Endothelial cell of umbilical vein (primary cell): ENCODE results near the gene TCF20. TPM values are rescaled to one million over a fixed set of nuclear protein-coding genes. Genes with fewer than 3 reads are reported as not detected.
A peak's percentile ranks its signal among the peaks of the same experiment; 100 is the strongest.

ENCODE experiments used
- BruUV-seq: library from RNA; stranded (reverse); fragments of 400-500 nt; replicated peaks from 2 replicates; lab custom pipeline; 2021; lab: Mats Ljungman, UMichigan
- CTCF ChIA-PET: fragments of 300-600, 350-600 bp; sonication (Branson Sonifier 250); formaldehyde crosslinking; loops from one replicate; lab custom pipeline; 2021; ENCODE audit warnings: antibody characterized with exemption, inconsistent platforms; lab: Charles Lee
- POLR2A ChIA-PET: fragments of 300-600, 350-600 bp; sonication (Branson Sonifier 250); formaldehyde crosslinking; loops from one replicate; lab custom pipeline; 2021; ENCODE audit warnings: antibody characterized with exemption, inconsistent platforms; lab: Charles Lee
- DNase-seq: peaks from one replicate; pipeline ENCODE4 v3.0.0-alpha.2; 2011; ENCODE audit warnings: low read depth, low spot score
- FAIRE-seq: peaks from 2 replicates; lab custom pipeline; 2011; peaks lifted over from hg19 to GRCh38; lab: Jason Lieb, UNC
- H2AFZ ChIP-seq: 2 replicates; pipeline ENCODE4 v1.6.0; 2012; ENCODE audit warnings: low read depth, low read length, control low read depth, inconsistent platforms
- H3K27ac ChIP-seq: 2 replicates; pipeline ENCODE4 v1.5.1; 2011; ENCODE audit warnings: low read depth, mild to moderate bottlenecking, control low read depth, low read length, moderate library complexity; ENCODE audit not compliant: insufficient read depth
- H3K27me3 ChIP-seq, 2 experiments: 2 replicates each; pipeline versions ENCODE4 v1.6.0 to v1.6.1; 2011; ENCODE audit warnings: low read length in 2 of 2, mixed read lengths in 1 of 2; ENCODE audit not compliant: control insufficient read depth in 2 of 2, insufficient read depth in 2 of 2
- H3K36me3 ChIP-seq, 2 experiments: 2 replicates in 1 of 2; 3 replicates in 1 of 2; pipeline ENCODE4 v1.5.1; 2011; ENCODE audit warnings: low read length in 2 of 2, mild to moderate bottlenecking in 1 of 2, moderate library complexity in 1 of 2; ENCODE audit not compliant: control insufficient read depth in 2 of 2, insufficient read depth in 2 of 2; ENCODE audit errors: extremely low read depth in 1 of 2
- H3K4me1 ChIP-seq: 3 replicates; pipeline ENCODE4 v1.5.1; 2011; ENCODE audit warnings: mild to moderate bottlenecking, low read length; ENCODE audit not compliant: control insufficient read depth, insufficient read depth; ENCODE audit errors: extremely low read depth
- H3K4me2 ChIP-seq: 2 replicates; pipeline ENCODE4 v1.6.1; 2011; ENCODE audit warnings: low read length, control low read depth, mixed read lengths; ENCODE audit not compliant: insufficient read depth
- H3K4me3 ChIP-seq, 3 experiments: fragments of 200-600 bp in 1 of 3; sonication (generic), shearing (Covaris generic) in 1 of 3; replicated peaks in 1 of 3; 2 replicates each; pipeline ENCODE4 v1.5.1; 2011 to 2016; ENCODE audit warnings: control low read depth in 3 of 3, low read length in 3 of 3, mild to moderate bottlenecking in 2 of 3, inconsistent platforms in 1 of 3, low read depth in 1 of 3, moderate library complexity in 1 of 3; ENCODE audit not compliant: insufficient read depth in 1 of 3
- H3K79me2 ChIP-seq: 2 replicates; pipeline ENCODE4 v1.6.0; 2012; ENCODE audit warnings: low read length, inconsistent platforms; ENCODE audit not compliant: control insufficient read depth, insufficient read depth
- H3K9ac ChIP-seq: replicated peaks from 2 replicates; pipeline ENCODE3; 2011; ENCODE audit warnings: low read length, control low read depth; ENCODE audit not compliant: insufficient read depth; ENCODE audit errors: extremely low read depth
- H3K9me1 ChIP-seq: replicated peaks from 3 replicates; pipeline ENCODE4 v1.6.0; 2011; ENCODE audit warnings: mild to moderate bottlenecking, low read length; ENCODE audit not compliant: control insufficient read depth, insufficient read depth; ENCODE audit errors: extremely low read depth
- H3K9me3 ChIP-seq: replicated peaks from 2 replicates; pipeline ENCODE4 v1.5.1; 2012; ENCODE audit warnings: low read length, inconsistent platforms; ENCODE audit not compliant: control insufficient read depth, insufficient read depth
- H4K20me1 ChIP-seq: replicated peaks from 2 replicates; pipeline ENCODE3; 2011; ENCODE audit warnings: mild to moderate bottlenecking, low read length; ENCODE audit not compliant: control insufficient read depth, insufficient read depth; ENCODE audit errors: extremely low read depth
- EZH2 ChIP-seq: IDR thresholded peaks from 2 replicates; pipeline ENCODE4 v1.6.1; 2012; ENCODE audit warnings: borderline replicate concordance, low read depth, mild to moderate bottlenecking, moderate library complexity, low read length, inconsistent platforms; ENCODE audit not compliant: severe bottlenecking
- FOS ChIP-seq: IDR thresholded peaks from 2 replicates; pipeline ENCODE4 v1.6.1; 2011; ENCODE audit warnings: mild to moderate bottlenecking, low read length, moderate library complexity, borderline replicate concordance; ENCODE audit not compliant: insufficient read depth
- GATA2 ChIP-seq: IDR thresholded peaks from 2 replicates; pipeline ENCODE4 v1.7.0; 2011; ENCODE audit warnings: low read depth, mild to moderate bottlenecking, moderate library complexity, mixed read lengths, low read length; ENCODE audit not compliant: insufficient read length, insufficient read depth
- JUN ChIP-seq: IDR thresholded peaks from 2 replicates; pipeline ENCODE4 v1.6.1; 2011; ENCODE audit warnings: borderline replicate concordance, low read depth; ENCODE audit not compliant: insufficient read length, insufficient read depth
- MYC ChIP-seq: IDR thresholded peaks from one replicate; pipeline ENCODE4 v1.6.1; 2011; ENCODE audit warnings: mild to moderate bottlenecking, low read depth, low read length
- POLR2A ChIP-seq: IDR thresholded peaks from 2 replicates; pipeline ENCODE4 v1.6.1; 2012; ENCODE audit warnings: low read depth, mild to moderate bottlenecking, control low read depth, low read length
- POLR2AphosphoS5 ChIP-seq: IDR thresholded peaks from 2 replicates; pipeline ENCODE4 v1.6.1; 2012; ENCODE audit warnings: low read depth, mild to moderate bottlenecking, control low read depth, low read length, moderate library complexity; ENCODE audit not compliant: insufficient read depth
- dilution Hi-C: fragments of 300-500 bp; cut with MboI; formaldehyde crosslinking; loops from one replicate; pipeline ENCODE4 v1.15.0; 2019; ENCODE audit warnings: low sequenced_read_pairs; ENCODE audit not compliant: extremely low pct_ligation_motif_present
- intact Hi-C: fragments of 100-400 bp; cut with micrococcal nuclease; formaldehyde crosslinking; loops from one replicate; pipeline ENCODE4 v1.10.0; 2022
- polyA plus RNA-seq, 4 experiments: library from polyadenylated mRNA; depleted of rRNA in 3 of 4; stranded (reverse) in 3 of 4; unstranded in 1 of 4; fragments of >200 nt; gene quantifications; 2 replicates each; pipeline versions ENCODE4 v1.2.1 to v1.2.3, GENCODE V29; 2011 to 2012; ENCODE audit warnings: missing spikeins in 1 of 4
- total RNA-seq: library from RNA; stranded (reverse); gene quantifications from 2 replicates; pipeline ENCODE4 v1.2.3, GENCODE V29; 2021
- TF ChIP-seq, protein P1 (sequence below), 2 donors: IDR thresholded peaks; 1 replicate in 1 of 2; 2 replicates in 1 of 2; pipeline ENCODE4 v1.5.1; 2011; ENCODE audit warnings: low read length in 2 of 2, mild to moderate bottlenecking in 2 of 2, moderate library complexity in 2 of 2, control low read depth in 1 of 2, inconsistent platforms in 1 of 2, low read depth in 1 of 2; ENCODE audit not compliant: insufficient read depth in 1 of 2; ENCODE audit errors: extremely low read depth in 1 of 2
- TF ChIP-seq, protein P2 (sequence below): IDR thresholded peaks from 2 replicates; pipeline ENCODE4 v1.6.1; 2011; ENCODE audit not compliant: insufficient read depth, insufficient read length

Gene TCF20
- total and polyA plus RNA-seq, 2 donors (not counting 3 experiments of a cell fraction or from before 2014, with no cell fraction given): 11.2 to 36.7 TPM

DNA sequence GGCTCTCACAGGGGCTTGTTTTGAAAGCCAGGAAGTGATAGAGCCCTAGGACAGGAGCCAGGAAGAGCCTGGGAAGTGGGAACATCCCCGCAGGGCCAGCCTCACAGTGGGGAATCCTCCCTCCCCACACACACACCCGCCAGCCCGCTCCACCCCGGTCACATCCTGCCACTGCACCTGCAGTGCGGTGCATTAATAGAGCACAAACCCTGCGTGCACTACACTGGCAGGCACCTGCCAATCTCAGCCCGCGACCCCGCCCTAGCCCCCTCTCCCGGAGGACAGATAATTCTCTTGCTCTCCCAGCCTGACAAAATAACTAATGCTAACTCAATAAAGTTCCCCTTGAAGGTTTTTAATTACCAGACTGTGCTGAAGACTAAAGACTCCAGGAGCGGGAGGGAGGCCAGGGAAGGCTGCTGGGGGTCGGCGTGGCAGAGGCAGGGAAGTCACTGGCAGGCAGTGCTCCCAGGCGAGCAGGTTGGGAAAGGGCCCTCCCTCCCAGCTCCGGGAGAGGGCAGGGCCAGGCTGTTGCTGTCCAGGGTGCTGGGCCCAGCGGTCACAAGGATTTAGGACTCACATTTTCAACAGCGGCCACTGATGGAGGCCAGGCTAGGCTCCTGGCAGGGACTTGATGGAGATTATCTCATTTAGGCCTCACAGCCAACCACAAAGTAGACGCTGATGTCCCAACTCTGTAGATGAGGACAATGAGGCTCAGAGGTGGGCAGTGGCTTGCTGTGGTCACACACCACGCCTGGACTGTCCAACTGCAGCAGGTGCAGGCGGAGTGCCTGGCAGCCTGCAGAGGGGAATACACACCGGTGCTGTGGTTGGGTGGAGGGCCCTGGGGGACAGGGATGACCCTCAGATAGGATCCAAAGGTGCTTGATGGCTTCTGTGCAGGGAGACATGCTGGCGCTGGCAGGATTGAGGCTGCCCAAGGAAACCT is 23.9 kb upstream of the TCF20 start:
- no peaks in the 10 kb centered on the region for H3K79me2 ChIP-seq
- H3K27ac ChIP-seq: no peak overlapping the region
- no peaks in the 10 kb centered on the region for H4K20me1 ChIP-seq
- no peak overlapping the region for H3K4me3 ChIP-seq
- H3K36me3 ChIP-seq: no peaks in the 10 kb centered on the region
- no peaks in the 10 kb centered on the region for H3K4me1 ChIP-seq
- TF ChIP-seq, protein P1, sequence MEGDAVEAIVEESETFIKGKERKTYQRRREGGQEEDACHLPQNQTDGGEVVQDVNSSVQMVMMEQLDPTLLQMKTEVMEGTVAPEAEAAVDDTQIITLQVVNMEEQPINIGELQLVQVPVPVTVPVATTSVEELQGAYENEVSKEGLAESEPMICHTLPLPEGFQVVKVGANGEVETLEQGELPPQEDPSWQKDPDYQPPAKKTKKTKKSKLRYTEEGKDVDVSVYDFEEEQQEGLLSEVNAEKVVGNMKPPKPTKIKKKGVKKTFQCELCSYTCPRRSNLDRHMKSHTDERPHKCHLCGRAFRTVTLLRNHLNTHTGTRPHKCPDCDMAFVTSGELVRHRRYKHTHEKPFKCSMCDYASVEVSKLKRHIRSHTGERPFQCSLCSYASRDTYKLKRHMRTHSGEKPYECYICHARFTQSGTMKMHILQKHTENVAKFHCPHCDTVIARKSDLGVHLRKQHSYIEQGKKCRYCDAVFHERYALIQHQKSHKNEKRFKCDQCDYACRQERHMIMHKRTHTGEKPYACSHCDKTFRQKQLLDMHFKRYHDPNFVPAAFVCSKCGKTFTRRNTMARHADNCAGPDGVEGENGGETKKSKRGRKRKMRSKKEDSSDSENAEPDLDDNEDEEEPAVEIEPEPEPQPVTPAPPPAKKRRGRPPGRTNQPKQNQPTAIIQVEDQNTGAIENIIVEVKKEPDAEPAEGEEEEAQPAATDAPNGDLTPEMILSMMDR (IDR thresholded peaks at IDR 0.05; ENCODE audit: extremely low read depth in 1 of 2, insufficient read depth in 1 of 2, low read depth in 1 of 2, low read length in 2 of 2): no peak
- TF ChIP-seq EZH2 (no peak), FOS (no peak), MYC (no peak), POLR2AphosphoS5 (no peak), JUN (no peak), GATA2 (no peak), POLR2A (no peak)
- TF ChIP-seq, protein P2, sequence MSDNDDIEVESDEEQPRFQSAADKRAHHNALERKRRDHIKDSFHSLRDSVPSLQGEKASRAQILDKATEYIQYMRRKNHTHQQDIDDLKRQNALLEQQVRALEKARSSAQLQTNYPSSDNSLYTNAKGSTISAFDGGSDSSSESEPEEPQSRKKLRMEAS: no peak
- BruUV-seq: no TSS peak
- no peak overlapping the region for H3K9ac ChIP-seq
- DNase-seq: peak; percentile 34
- POLR2A ChIA-PET: no interaction called here
- dilution Hi-C loops: no loop called here
- peak; percentile 46 for FAIRE-seq
- CTCF ChIA-PET: no interaction called here
- H2AFZ ChIP-seq: no peak overlapping the region
- H3K9me1 ChIP-seq: no peaks in the 10 kb centered on the region
- no peaks in the 10 kb centered on the region for H3K27me3 ChIP-seq
- no peak overlapping the region for H3K4me2 ChIP-seq
- no peaks in the 10 kb centered on the region for H3K9me3 ChIP-seq
- intact Hi-C loops: no loop called here
